GM12874 (cell line): ENCODE results near the gene RBMXL3.

Experiments used
- TF ChIP-seq, protein P1 (sequence below): IDR thresholded peaks from 2 replicates; pipeline ENCODE4 v1.5.1; 2011; ENCODE audit warnings: low read depth, mild to moderate bottlenecking, control low read depth, low read length, moderate library complexity; ENCODE audit not compliant: insufficient read depth

RBMXL3 gene

GRCh38 chrX:115189110-115189509 is at the start of gene RBMXL3:
Gene RBMXL3, plus strand, starts transcription at chrX:115189410. Its CDS starts 32 bp downstream, at chrX:115189442.
- TF ChIP-seq, protein P1, sequence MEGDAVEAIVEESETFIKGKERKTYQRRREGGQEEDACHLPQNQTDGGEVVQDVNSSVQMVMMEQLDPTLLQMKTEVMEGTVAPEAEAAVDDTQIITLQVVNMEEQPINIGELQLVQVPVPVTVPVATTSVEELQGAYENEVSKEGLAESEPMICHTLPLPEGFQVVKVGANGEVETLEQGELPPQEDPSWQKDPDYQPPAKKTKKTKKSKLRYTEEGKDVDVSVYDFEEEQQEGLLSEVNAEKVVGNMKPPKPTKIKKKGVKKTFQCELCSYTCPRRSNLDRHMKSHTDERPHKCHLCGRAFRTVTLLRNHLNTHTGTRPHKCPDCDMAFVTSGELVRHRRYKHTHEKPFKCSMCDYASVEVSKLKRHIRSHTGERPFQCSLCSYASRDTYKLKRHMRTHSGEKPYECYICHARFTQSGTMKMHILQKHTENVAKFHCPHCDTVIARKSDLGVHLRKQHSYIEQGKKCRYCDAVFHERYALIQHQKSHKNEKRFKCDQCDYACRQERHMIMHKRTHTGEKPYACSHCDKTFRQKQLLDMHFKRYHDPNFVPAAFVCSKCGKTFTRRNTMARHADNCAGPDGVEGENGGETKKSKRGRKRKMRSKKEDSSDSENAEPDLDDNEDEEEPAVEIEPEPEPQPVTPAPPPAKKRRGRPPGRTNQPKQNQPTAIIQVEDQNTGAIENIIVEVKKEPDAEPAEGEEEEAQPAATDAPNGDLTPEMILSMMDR: no peak

- TF ChIP-seq, protein P1: no peak
These were observed 47.2 kb upstream of the RBMXL3 start for GRCh38 chrX:115142057-115142456.

GRCh38 chrX:115147220-115147619 is 42.0 kb upstream of the RBMXL3 start:
- TF ChIP-seq, protein P1: no peak

DNA sequence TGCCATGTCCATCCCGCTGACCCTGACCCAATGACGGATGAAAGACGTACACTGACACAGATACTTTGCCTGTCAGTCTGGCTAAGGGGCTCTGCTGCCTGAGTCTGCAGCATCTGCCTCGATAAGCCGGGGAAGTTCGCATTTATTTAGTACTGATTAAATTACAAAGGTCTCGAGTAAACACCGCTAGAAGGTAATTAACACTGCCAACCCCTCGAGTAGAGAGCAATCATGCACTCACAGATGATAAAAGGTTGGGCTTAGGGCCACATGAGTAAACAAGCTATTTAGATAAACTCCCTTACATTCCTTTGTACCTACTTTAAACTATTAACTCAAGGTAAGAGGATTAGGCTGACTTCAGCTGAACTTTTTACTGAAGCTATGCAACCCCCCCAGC is 16.0 kb upstream of the RBMXL3 start:
- TF ChIP-seq, protein P1: no peak

DNA sequence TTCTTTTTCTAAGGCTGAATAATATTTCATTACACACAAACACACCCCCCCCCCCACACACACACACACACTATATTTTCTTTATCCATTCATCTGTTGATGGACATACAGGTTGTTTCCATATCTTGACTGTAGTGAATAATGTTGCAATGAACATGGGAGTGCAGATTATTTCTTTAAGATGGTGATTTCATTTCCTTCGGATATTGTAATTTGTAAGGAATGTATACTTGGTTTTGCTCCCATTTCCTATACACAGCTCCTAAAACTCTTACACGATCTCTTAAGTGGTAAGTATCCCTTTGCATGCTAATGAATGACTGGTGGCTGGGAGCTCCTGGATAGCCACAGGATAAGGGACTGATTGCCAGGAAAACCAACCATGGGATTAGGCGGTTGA is 14.7 kb upstream of the RBMXL3 start:
- TF ChIP-seq, protein P1: no peak

- TF ChIP-seq, protein P1: no peak
These were observed 11.3 kb upstream of the RBMXL3 start for GRCh38 chrX:115177932-115178331.

GRCh38 chrX:115178473-115178872 is 10.7 kb upstream of the RBMXL3 start:
- TF ChIP-seq, protein P1: no peak

GRCh38 chrX:115183980-115184379 is 5.2 kb upstream of the RBMXL3 start:
- TF ChIP-seq, protein P1: no peak
